CD4-positive, alpha-beta T cell treated with Interleukin-10 for 1 hour (primary cell): ENCODE measurements around the gene MRFAP1.
"Not testable (repeated sequence)": the region's sequence is repeated elsewhere in the genome, so short reads cannot be mapped to it uniquely, and the experiment has no call there.

ENCODE experiments used
- DNase-seq: peaks from one replicate; pipeline ENCODE4 v3.0.0-alpha.2; 2020

The MRFAP1 gene

GRCh38 chr4:6612961-6613675 is 27.4 kb upstream of the MRFAP1 start:
- DNase-seq, result no peak

DNA sequence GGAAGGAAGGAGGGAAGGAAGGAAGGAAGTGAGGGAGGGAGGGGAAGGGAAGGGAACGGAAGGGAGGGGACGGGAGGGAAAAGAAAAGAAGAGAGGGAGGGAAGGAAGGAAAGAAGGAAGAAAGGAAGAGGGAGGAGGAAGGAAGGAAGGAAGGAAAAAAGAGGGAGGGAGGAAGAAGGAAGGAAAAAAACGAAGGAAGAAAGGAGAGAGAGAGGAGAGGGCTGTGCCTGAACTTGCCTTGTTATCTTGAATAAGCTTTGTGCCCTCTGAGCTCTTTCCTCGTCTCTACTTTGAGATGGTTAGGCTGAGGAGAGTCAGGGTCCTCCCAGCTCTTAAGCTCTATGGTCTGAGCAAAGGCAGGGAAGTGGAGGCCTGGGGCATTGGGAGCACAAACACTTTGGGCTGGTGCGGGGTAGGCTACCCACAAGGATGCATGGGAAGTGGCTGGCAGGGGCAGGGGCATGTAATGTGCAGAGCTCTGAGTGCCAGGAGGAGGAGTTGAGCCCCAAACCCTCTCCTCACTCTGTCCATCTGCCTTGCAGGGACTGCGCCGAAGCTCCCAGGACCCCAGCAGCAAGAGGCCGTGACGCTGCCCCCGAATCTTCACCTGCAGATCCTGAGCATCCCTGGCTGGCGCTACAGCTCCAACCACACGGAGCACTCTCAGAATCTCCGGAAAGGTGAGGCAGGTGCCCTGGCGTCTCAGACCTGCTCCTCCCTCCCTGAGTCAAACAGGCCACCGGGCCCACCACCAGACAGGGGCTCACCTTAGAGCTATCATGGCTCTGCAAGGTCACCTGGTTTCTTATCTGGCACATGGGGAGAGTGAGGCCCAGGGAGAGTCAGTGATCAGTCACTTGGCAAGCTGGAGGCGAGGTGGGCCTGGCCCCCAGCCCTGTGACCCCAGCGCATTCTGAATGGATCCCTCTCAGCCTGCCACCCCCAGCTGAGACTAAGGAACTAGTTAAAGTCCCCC is 26.5 kb upstream of the MRFAP1 start:
- no peak for DNase-seq

DNA sequence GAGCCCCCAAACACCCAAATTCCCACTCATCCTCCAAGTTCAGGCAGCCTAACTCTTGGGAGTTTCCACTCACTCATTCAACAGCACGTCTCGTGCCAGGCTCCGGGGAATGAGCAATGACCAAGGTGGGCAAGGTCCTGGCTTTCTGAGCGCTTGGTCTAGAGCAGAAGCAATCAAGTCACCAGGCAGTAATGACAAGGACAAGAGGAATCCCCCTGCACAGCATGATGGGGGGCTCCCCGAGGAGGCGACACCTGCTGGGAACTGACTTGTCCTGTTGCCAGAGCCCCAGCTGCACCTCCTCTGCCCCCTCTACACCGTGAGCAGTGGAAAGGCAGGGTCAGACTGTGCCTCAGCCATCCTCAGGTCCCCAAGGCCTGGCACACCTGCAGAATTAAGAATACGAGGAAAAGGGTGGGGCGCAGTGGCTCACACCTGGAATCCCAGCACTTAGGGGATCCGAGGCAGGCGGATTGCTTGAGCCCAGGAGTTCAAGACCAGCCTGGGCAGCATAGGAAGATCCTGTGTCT is 25.7 kb upstream of the MRFAP1 start:
- no peak for DNase-seq

DNA sequence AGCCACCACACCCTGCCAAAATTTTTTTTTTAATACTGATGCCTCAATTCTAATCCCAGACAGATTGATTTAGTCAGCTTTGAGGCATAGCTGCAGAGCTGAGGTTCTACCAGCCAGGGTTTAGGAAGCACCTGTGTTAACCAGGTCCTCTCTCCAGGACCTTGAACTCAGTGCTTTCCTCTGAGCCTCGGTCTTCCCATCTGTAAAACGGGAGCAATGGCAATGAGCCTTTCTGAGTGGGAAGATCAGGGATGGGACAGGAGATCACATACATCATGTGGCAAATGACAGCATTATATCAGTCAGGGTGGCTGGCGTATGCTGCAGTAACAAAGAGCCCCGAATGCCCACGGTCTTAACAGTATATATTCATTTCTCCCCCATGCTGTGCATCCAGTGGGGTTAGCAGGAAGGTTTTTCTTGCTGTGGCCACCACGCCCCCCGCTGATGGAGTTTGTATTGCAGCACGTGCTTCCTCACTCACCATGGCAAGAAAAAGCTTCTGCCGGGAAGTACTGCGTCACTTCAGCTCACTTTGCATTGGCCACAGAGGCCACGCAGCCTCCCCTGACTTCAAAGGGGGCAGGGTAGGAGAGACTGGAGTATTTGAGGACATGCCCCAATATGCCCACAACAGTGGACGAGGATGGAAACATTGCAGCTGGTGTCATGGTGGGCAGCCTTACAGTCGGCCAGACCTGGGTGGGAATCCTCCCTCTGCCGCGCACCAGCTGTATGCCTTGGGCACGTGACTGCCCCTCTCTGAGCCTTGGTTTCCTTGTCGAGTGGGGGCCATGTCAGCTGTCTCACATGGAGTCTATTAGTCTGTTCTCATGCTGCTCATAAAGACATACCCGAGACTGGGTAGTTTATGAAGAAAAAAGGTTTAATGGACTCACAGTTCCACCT is 24.1 kb upstream of the MRFAP1 start:
- DNase-seq, result no peak

DNA sequence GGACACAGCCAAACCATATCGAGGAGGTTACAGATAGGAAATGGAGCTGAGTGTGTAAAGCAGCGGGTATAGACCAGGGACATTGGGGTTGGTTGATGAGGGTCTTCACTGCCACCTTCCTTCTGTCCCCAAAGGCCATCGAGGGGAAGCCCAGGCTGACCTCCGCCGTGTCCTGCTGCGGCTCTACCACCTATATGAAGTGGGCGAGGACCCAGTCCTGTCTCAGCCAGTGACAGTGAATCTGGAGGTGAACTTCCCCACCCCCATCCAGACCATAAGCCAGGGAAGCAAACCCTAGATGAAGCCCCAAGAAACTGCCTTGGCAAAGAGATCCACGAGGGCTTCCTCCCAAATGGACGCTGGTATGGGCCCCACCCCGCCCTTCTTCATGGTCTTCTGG is 23.2 kb upstream of the MRFAP1 start:
- DNase-seq, result no peak

DNA sequence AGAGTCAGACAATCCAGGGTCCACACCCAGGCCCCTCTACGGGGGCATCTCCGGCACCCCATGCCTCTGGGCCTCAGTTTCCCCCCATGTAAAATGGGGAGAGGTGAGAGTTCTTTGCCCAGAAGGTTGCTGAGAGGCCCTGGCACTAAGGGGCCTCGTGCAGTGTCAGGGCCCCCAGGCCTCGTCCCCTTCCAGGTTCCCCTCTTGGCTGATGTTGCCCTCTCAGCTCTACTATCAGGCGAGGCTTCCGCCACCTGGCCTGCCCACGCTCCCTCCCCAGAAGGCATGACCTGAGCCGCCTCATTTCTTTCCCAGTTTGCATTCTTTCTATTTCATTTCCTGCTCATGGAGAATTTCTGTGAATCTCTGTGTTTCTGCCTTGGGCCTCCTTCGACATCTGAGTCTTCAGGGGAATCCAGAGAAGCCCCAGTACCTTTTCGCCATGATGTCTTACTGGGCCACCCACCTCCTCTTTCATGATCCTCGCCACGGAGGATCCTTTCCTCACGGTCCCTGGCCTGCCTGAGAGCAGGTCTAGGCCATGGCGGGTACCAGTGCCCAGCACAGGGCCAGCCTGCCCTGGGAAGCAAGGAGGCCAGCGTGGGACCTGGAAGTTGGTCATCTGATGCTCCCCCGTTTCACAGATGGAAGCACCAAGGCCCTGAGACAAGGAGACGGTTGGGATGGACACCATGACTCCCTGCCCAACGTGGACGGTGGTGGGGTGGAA is 21.9 kb upstream of the MRFAP1 start:
- DNase-seq, result no peak

DNA sequence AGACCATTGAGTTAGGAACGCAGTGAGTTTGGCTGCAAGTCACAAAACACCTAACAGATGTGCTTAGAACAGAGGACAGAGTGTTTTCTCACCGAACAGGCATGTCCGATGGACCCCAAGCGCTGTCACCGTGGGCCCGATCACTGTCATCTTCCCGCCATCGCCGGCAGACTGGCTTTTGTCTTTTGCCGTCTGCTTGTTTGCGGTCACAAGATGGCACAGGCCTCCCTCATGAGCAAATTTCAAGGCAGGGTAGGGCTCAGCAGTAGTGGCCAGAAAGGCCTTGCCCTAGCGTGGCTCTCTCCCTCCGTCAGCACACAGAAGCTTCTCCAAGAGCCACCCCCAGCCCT is 21.4 kb upstream of the MRFAP1 start:
- DNase-seq, result no peak

DNA sequence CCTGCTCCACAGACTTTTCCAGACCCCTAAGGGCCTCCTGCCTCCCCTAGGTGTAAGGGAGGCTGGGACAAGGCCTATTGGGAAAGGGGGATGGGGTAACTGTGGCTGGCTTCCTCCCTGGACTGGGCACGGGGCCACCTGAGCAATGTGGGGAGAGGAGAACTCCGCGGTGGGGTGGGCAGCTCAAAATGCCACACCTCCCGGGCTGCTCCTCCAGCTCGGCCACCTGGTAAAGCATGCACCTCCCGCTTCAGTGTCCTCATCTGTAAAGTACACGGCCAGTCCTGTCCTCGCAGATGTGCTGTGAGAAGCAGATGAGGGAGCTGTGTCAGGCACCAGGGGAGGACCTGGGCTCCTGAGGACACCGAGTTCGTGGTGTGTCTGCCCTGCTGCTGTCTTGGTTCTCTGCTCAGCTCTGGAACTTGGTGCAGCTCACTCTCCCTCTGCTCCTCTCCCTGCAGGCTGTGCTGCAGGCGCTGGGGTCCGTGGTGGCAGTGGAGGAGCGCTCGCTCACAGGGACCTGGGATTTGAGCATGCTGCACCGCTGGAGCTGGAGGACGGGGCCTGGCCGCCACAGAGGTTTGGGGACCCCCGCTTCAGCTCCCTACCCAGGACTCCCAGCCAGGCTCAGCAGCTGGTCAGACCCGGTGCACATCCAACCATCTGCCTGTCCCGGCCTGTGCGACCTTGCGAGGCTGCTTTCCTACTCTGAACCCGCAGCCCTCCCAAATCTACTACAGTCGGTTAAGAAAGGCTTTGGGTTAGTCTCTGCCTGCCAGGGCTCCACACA is 20.8 kb upstream of the MRFAP1 start:
- no peak for DNase-seq

GRCh38 chr4:6620296-6620695 is 20.2 kb upstream of the MRFAP1 start:
- no peak for DNase-seq

DNA sequence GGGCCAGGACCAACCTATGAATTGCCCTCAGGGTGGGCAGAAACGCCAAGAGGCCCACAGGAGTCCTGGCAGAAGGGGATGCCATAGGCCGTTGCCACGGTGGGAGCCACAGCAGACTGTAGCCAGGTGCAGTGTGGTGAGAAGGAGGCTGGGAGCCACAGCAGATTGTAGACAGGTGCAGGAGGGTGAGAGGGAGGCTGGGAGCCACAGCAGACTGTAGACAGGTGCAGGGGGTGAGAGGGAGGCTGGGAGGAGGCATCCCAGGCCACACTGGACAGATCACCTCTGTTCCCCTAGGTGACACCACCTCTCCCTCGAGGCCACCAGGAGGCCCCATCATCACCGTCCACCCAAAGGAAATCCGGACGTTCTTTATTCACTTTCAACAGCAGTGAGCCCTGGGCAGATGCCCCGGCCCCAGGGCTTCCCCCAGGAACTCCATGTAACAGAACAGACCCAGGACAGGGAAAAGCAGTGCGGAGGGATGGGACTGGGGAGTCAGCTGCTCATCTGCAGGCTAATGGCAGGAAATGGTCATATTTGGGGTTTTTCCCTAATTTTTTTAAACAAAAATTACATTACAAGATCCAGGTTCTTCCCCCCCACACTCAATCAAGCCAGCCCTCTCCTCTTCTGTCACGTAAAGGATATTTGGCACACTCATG is 19.5 kb upstream of the MRFAP1 start:
- DNase-seq, result no peak

DNA sequence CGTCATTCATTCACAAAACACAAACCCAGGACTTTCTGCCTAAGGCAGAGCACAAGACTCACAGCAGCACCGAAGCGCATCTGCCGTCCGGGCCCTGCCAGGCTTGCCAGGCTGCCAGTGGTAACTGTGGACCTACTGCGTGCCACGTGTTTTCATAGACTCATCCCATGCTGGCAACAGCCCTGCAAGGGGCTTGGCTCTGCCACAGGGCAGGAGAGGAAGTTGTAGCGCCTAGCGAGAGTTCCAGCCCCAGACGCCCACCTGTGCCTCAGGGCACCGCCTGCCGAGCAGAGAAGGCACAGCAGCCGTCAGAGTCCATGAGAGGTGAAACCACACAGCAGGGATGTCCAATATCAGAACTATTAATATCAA is 18.9 kb upstream of the MRFAP1 start:
- DNase-seq, result no peak

DNA sequence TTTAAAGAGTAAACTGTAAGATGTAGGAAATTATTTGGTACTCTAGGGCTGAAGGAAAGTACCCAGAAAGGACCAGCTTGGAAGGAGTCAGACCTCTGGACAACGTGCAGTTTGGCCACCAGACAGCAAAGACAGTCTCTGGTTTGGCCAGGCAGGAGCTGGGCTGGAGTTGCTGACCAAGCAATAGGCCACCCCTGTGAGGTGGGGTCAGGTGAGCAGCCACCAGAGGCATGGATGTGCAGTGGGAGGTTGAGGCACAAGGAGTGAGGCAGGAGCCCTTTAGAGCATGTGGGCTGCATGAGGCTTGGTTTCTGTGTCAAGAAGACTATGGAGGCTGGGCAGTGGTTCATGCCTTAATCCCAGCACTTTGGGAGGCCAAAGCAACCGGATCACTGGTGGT is 17.7 kb upstream of the MRFAP1 start:
- no peak for DNase-seq

GRCh38 chr4:6625256-6625655 is 15.2 kb upstream of the MRFAP1 start:
- DNase-seq, result no peak

- no peak for DNase-seq
Measured at GRCh38 chr4:6626066-6626465, 14.4 kb upstream of the MRFAP1 start.

GRCh38 chr4:6627832-6628231 is 12.7 kb upstream of the MRFAP1 start:
- no peak for DNase-seq

DNA sequence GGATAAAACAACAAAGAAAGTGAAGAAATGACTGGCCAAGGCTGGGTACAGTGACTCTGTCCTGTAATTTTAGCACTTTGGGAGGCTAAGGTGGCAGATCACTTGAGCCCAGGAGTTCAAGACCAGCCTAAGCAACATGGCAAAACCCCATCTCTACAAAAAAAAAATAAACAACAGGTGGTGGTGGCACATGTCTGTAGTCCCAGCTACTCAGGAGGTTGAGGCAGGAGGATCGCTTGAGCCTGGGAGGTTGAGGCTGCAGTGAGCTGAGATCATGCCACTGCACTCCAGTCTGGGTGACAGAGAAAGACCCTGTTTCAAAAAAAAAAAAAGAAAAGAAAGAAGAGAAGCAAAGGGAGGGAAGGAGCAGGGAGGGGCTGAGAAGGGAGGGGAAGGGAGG is 12.0 kb upstream of the MRFAP1 start:
- not testable (repeated sequence) for DNase-seq

- no peak for DNase-seq
Measured at GRCh38 chr4:6632125-6632524, 8.4 kb upstream of the MRFAP1 start.

DNA sequence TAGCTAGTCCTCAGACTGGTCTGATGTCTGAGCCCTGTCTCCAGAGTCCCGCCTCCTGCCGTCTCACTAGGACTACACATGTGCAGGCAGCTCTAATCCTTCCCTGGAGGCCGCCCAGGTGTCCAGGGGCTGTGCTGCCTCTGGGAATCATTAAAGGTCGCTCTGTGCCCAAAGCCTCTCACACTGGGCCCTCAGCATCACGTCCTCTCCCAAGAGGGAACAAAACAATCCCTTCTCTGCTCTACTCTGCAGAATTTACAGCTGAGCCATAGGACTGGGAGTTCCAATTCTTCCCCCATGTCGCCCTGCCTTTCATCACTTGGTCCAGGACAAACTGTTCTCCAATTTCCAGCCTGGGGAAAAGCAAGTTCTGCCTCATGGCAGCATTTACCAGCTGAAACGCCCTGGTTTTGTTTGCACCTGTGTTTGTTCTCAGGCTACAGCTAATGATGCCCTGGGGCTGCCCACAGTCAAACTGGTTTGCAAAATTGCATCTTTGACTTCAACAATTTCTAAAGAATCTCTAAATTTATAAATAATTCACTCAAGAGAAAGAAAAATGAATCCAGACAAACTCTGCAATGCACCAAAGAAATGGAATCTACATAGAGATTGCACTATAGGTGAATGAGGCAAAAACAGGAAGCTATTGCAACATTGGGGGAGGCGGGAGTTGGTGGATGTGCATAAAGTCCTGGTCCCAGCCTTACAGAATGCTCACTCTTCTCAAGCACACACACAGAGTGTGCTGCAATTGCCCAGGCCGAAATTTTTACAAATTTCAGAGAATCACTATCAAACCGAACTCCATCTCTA is 7.2 kb upstream of the MRFAP1 start:
- DNase-seq, result no peak

DNA sequence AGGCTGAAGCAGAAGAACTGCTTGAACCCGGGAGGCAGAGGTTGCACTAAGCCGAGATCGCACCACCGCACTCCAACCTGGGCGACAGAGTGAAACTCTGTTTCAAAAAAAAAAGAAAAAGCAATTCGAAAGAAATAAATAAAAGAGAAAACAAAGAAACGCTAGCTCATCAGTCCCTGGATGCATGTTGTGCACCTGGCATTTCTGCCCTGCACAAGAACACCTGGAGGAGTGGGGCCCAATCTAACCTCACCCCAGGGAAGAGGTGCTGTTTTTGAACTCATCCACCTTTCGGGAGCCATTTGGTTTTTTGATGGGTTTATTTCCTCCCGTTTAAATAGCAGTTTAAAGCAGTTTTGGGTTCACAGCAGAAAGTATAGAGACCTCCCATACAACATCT is 5.7 kb upstream of the MRFAP1 start:
- DNase-seq, result no peak

- no peak for DNase-seq
Measured at GRCh38 chr4:6639137-6639680, 1.3 kb upstream of the MRFAP1 start.
